Fibroblast of mammary gland (primary cell): ENCODE measurements around the gene BCL3.

Source experiments
- DNase-seq: peaks from one replicate; pipeline ENCODE4 v3.0.0-alpha.2; 2010; ENCODE audit warnings: low read depth
- H3K4me3 ChIP-seq: 2 replicates; pipeline ENCODE4 v1.5.1; 2011; ENCODE audit warnings: low read depth, mild to moderate bottlenecking, low read length, moderate library complexity; ENCODE audit not compliant: control insufficient read depth
- TF ChIP-seq, protein P1 (sequence below): conservative IDR thresholded peaks from 2 replicates; pipeline ENCODE4 v1.5.1; 2011; ENCODE audit warnings: low read depth, low read length, inconsistent platforms; ENCODE audit not compliant: control insufficient read depth, insufficient read depth

Gene BCL3

DNA sequence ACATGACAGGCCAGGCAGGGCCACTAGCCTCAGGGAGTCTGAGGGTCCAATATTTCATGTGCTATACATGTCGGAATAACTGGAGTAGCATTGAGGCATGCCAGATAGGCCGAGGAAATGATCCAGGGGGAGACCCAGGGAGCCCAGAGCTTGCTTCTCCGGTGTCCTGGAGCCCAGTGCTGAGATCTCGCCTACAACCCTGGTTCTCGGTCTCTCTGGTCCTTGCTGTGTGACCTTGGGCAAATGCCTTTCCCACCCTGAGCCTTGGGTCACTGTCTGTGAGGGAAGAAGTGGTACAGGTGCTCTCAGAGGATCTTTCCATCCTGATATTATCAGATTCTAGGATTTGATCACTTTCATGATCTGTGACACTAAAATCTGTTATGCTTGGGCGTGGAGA lies 40.5 kb downstream of the BCL3 start:
- no peak overlapping the region for H3K4me3 ChIP-seq
- DNase-seq, result no peak
- TF ChIP-seq, protein P1, sequence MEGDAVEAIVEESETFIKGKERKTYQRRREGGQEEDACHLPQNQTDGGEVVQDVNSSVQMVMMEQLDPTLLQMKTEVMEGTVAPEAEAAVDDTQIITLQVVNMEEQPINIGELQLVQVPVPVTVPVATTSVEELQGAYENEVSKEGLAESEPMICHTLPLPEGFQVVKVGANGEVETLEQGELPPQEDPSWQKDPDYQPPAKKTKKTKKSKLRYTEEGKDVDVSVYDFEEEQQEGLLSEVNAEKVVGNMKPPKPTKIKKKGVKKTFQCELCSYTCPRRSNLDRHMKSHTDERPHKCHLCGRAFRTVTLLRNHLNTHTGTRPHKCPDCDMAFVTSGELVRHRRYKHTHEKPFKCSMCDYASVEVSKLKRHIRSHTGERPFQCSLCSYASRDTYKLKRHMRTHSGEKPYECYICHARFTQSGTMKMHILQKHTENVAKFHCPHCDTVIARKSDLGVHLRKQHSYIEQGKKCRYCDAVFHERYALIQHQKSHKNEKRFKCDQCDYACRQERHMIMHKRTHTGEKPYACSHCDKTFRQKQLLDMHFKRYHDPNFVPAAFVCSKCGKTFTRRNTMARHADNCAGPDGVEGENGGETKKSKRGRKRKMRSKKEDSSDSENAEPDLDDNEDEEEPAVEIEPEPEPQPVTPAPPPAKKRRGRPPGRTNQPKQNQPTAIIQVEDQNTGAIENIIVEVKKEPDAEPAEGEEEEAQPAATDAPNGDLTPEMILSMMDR, result no peak

DNA sequence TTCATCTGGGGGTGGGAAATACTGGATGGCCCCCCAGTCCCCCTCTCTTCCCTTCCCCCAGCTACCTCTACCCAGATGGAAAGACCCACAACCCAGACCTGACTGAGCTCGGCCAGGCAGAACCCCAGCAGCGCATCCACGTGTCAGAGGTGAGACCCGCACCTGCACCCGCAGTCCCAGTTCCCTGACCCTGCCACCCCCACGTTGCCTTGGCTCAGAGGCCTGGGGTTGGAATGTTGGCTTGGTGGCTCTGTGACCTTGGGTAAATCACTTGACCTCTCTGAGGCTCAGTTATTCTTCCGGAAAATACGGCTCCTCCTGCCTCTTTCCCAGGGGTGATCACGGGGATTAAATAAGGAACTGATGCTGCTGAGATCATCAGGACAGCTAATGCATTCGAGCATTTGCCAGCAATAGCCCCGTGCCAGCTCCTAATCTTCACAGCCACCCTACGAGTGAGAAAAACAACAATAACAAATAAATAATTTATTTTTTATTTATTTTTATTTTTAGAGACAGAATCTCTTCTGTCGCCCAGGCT lies 41.5 kb downstream of the BCL3 start:
- TF ChIP-seq, protein P1, result no peak
- H3K4me3 ChIP-seq, result no peak overlapping the region
- no peak for DNase-seq

DNA sequence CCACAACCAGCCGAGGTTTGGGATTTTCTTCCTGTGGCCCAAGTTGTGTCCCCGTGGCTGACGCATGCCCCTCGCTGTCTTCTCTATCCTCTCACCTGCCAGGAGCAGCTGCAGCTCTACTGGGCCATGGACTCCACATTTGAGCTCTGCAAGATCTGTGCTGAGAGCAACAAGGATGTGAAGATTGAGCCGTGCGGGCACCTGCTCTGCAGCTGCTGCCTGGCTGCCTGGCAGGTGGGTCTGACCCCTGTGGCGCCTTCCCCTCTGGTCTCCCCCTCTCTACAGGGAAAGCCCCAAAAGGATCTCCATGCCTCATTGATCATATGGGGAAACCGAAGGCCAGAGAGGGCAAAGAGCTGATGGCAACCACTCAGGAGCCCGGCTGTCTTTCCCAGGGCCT lies 43.8 kb downstream of the BCL3 start:
- no peak for DNase-seq
- no peak overlapping the region for H3K4me3 ChIP-seq
- TF ChIP-seq, protein P1, result no peak

DNA sequence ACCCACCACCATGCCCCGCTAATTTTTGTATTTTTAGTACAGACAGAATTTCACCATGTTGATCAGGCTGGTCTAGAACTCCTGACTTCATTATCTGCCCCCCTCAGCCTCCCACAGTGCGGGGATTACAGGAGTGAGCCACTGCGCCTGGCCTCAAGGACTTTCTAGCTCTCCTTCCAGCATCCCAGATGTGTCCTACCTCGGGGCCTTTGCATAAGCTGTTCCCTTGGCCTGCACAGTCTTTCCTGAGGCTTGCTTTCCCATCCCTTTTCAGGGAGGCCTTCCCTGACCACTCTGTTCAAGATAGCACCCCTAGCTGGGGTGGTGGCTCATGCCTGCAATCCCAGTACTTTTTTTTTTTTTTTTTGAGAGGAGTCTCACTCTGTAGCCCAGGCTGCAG lies 46.1 kb downstream of the BCL3 start:
- TF ChIP-seq, protein P1, result no peak
- H3K4me3 ChIP-seq, result no peak overlapping the region
- DNase-seq, result no peak

DNA sequence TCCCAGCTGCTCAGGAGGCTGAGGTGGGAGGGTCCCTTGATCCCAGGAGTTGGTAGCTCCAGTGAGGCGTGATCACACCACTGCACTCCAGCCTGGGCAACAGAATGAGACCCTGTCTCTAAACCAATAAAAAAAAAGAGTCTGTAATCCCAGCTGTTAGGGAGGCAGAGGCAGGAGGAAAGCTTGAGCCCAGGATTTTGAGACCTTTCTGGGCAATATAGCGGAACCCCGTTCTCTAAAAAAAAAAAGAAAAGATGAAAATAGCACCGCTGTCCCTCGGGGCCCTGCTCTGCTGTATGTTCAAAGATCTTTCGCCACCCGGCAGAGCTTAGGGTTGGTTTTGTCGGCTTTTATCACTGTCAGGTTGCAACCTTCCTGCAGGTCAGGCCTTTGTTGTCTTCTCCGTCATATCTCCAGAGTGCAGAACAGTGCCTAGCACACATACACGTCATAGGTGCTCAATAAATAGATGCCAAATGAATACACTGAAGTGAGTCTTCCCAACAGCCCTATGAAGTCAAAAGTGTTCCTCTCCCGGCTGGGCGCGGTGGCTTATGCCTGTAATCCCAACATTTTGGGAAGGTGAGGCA lies 47.0 kb downstream of the BCL3 start:
- no peak overlapping the region for H3K4me3 ChIP-seq
- no peak for DNase-seq
- TF ChIP-seq, protein P1, result no peak

DNA sequence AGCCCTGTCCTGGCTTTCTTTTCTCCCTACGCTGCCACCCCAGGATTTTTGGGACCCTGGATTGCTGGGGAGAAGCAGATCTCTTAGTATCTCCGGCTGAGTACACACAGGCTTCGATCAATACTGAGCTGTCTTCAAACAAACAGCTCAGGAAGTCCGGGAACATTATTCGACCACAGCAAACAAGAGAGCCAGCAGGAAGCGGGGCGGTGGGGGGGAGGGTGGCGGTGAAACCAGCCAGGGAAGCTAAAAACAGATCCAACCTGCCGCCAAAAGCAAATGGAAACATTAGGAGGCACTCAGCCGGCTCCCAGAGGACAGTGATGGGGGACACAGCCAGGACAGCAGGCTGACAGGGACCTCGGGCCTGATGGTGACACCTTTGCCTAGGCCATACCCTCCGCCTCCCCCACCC lies 48.2 kb downstream of the BCL3 start:
- no peak for DNase-seq
- H3K4me3 ChIP-seq, result no peak overlapping the region

More for the DNA sequence above, 48.2 kb downstream of the BCL3 start:
- TF ChIP-seq, protein P1, result no peak
